Keratinocyte (primary cell): ENCODE data around the gene FAXC. TPM values are rescaled to one million over a fixed set of nuclear protein-coding genes. Genes with fewer than 3 reads are reported as not detected.
A peak's percentile ranks its signal among the peaks of the same experiment; 100 is the strongest.

Source experiments
- DNase-seq: peaks from one replicate; pipeline ENCODE4 v3.0.0-alpha.2; 2011; ENCODE audit warnings: low read depth, missing footprints, low spot score
- FAIRE-seq: peaks from 2 replicates; lab custom pipeline; 2011; peaks lifted over from hg19 to GRCh38; lab: Jason Lieb, UNC
- H2AFZ ChIP-seq: 2 replicates; pipeline ENCODE4 v1.6.0; 2012; ENCODE audit warnings: low read length, control low read depth, inconsistent platforms; ENCODE audit not compliant: control insufficient read depth
- H3K27ac ChIP-seq: 2 replicates; pipeline ENCODE4 v1.5.1; 2011; ENCODE audit warnings: low read length; ENCODE audit not compliant: control insufficient read depth, insufficient read depth
- H3K27me3 ChIP-seq: 3 replicates; pipeline ENCODE4 v1.6.0; 2011; ENCODE audit warnings: low read length; ENCODE audit not compliant: control insufficient read depth, insufficient read depth; ENCODE audit errors: extremely low read depth
- H3K36me3 ChIP-seq, 2 experiments: 2 replicates in 1 of 2; 3 replicates in 1 of 2; pipeline ENCODE4 v1.5.1; 2011; ENCODE audit warnings: low read length in 2 of 2, mild to moderate bottlenecking in 1 of 2; ENCODE audit not compliant: control insufficient read depth in 2 of 2, insufficient read depth in 2 of 2; ENCODE audit errors: extremely low read depth in 1 of 2
- H3K4me1 ChIP-seq: 3 replicates; pipeline ENCODE4 v1.5.1; 2011; ENCODE audit warnings: low read length; ENCODE audit not compliant: control insufficient read depth, insufficient read depth; ENCODE audit errors: extremely low read depth
- H3K4me2 ChIP-seq: 3 replicates; pipeline ENCODE4 v1.6.0; 2011; ENCODE audit warnings: low read depth, low read length; ENCODE audit not compliant: control insufficient read depth, insufficient read depth; ENCODE audit errors: extremely low read depth
- H3K4me3 ChIP-seq, 3 experiments: fragments of 200-600 bp in 1 of 3; sonication (generic) in 1 of 3; 2 replicates in 2 of 3; 3 replicates in 1 of 3; pipeline ENCODE4 v1.5.1; 2011 to 2016; ENCODE audit warnings: low read length in 3 of 3, mild to moderate bottlenecking in 3 of 3, control low read depth in 2 of 3, inconsistent platforms in 1 of 3, low read depth in 1 of 3, mixed read lengths in 1 of 3, mixed run types in 1 of 3, moderate library complexity in 1 of 3; ENCODE audit not compliant: control insufficient read depth in 2 of 3, insufficient read depth in 2 of 3; ENCODE audit errors: extremely low read depth in 1 of 3
- H3K79me2 ChIP-seq: 2 replicates; pipeline ENCODE4 v1.6.0; 2012; ENCODE audit warnings: low read length; ENCODE audit not compliant: control insufficient read depth, insufficient read depth
- H3K9ac ChIP-seq: 3 replicates; pipeline ENCODE4 v1.6.0; 2011; ENCODE audit warnings: low read length; ENCODE audit not compliant: control insufficient read depth, insufficient read depth; ENCODE audit errors: extremely low read depth
- H3K9me1 ChIP-seq: 3 replicates; pipeline ENCODE4 v1.6.0; 2011; ENCODE audit warnings: low read length; ENCODE audit not compliant: control insufficient read depth, insufficient read depth; ENCODE audit errors: extremely low read depth
- H3K9me3 ChIP-seq: 2 replicates; pipeline ENCODE4 v1.5.1; 2012; ENCODE audit warnings: low read depth, low read length; ENCODE audit not compliant: control insufficient read depth
- H4K20me1 ChIP-seq: 3 replicates; pipeline ENCODE4 v1.6.0; 2011; ENCODE audit warnings: low read length; ENCODE audit not compliant: control insufficient read depth, insufficient read depth; ENCODE audit errors: extremely low read depth
- CTCF ChIP-seq, 3 experiments: IDR thresholded peaks in 1 of 3; conservative IDR thresholded peaks in 1 of 3; optimal IDR thresholded peaks in 1 of 3; 2 replicates in 2 of 3; 3 replicates in 1 of 3; pipeline versions ENCODE3 to v1.5.1; 2011; ENCODE audit warnings: low read length in 3 of 3, mild to moderate bottlenecking in 3 of 3, moderate library complexity in 2 of 3, control low read depth in 1 of 3, inconsistent platforms in 1 of 3; ENCODE audit not compliant: insufficient read depth in 2 of 3; ENCODE audit errors: extremely low read depth in 1 of 3
- EZH2 ChIP-seq: IDR thresholded peaks from one replicate; pipeline ENCODE4 v1.6.1; 2012; ENCODE audit warnings: inconsistent platforms, mild to moderate bottlenecking, low read length, moderate library complexity
- dilution Hi-C: fragments of 300-500 bp; cut with MboI; formaldehyde crosslinking; loops from one replicate; pipeline ENCODE4 v1.7.0; 2020; ENCODE audit warnings: low sequenced_read_pairs; ENCODE audit not compliant: extremely low pct_ligation_motif_present
- polyA plus RNA-seq, 5 experiments: library from polyadenylated mRNA; depleted of rRNA in 3 of 5; stranded (reverse) in 3 of 5; stranded (forward) in 1 of 5; unstranded in 1 of 5; fragments of >200 nt; gene quantifications; 1 replicate in 1 of 5; 2 replicates in 3 of 5; 3 replicates in 1 of 5; pipeline versions ENCODE4 v1.2.1 to v1.2.3, GENCODE V29; 2011 to 2012; ENCODE audit warnings: missing spikeins in 2 of 5, low read depth in 1 of 5, low replicate concordance in 1 of 5

Gene FAXC
- polyA plus RNA-seq, 1 donor (not counting 4 experiments of a cell fraction or from before 2014, with no cell fraction given) = 8.3 TPM

- dilution Hi-C loops = no loop called here
- peak; percentile 23 for FAIRE-seq
- H3K9me1 ChIP-seq = no peaks in the 10 kb centered on the region
- H3K9me3 ChIP-seq = no peaks in the 10 kb centered on the region
- H3K4me3 ChIP-seq = no peak overlapping the region
- H4K20me1 ChIP-seq = no peaks in the 10 kb centered on the region
- TF ChIP-seq EZH2 (no peak), CTCF (optimal IDR thresholded peaks at IDR 0.05 in 1 of 3, IDR thresholded peaks at IDR 0.05 in 1 of 3, conservative IDR thresholded peaks at IDR 0.05 in 1 of 3; ENCODE audit: extremely low read depth in 1 of 3, insufficient read depth in 2 of 3, low read length in 3 of 3) (peak in 2 of 3 experiments; percentile 28 to 46)
- H3K27ac ChIP-seq = no peak overlapping the region
- DNase-seq = no peak
- no peaks in the 10 kb centered on the region for H3K79me2 ChIP-seq
- H3K27me3 ChIP-seq = no peaks in the 10 kb centered on the region
- H3K4me2 ChIP-seq = no peak overlapping the region
- no peaks in the 10 kb centered on the region for H3K4me1 ChIP-seq
- H3K36me3 ChIP-seq = no peaks in the 10 kb centered on the region
- H2AFZ ChIP-seq = no peak overlapping the region
- H3K9ac ChIP-seq = no peak overlapping the region
Measured at GRCh38 chr6:99282479-99283062, 66.9 kb downstream of the FAXC start.

GRCh38 chr6:99276747-99277146, 72.7 kb downstream of the FAXC start:
- DNase-seq = no peak
- no peaks in the 10 kb centered on the region for H3K36me3 ChIP-seq
- no peaks in the 10 kb centered on the region for H3K79me2 ChIP-seq
- no peak for TF ChIP-seq EZH2
- no peak for TF ChIP-seq CTCF (optimal IDR thresholded peaks at IDR 0.05 in 1 of 3, IDR thresholded peaks at IDR 0.05 in 1 of 3, conservative IDR thresholded peaks at IDR 0.05 in 1 of 3; ENCODE audit: extremely low read depth in 1 of 3, insufficient read depth in 2 of 3, low read length in 3 of 3)
- no peaks in the 10 kb centered on the region for H3K9me1 ChIP-seq
- dilution Hi-C loops = no loop called here
- H3K4me1 ChIP-seq = no peaks in the 10 kb centered on the region
- H3K9me3 ChIP-seq = no peaks in the 10 kb centered on the region
- H3K27ac ChIP-seq = no peak overlapping the region
- no peak overlapping the region for H3K4me2 ChIP-seq
- H2AFZ ChIP-seq = no peak overlapping the region
- no peak overlapping the region for H3K4me3 ChIP-seq
- H4K20me1 ChIP-seq = no peaks in the 10 kb centered on the region
- FAIRE-seq = peak; percentile 75
- no peak overlapping the region for H3K9ac ChIP-seq
- no peaks in the 10 kb centered on the region for H3K27me3 ChIP-seq
